ENCODE results near the gene OTP.

- no peak for TF ChIP-seq POLR2AphosphoS5 (IDR thresholded peaks at IDR 0.05; ENCODE audit: low read depth, low read length)
- TF ChIP-seq REST (IDR thresholded peaks at IDR 0.05; ENCODE audit: insufficient read depth in 1 of 2, low read depth in 2 of 2, low read length in 1 of 2) = no peak
Observed at GRCh38 chr5:77606279-77606678, 32.2 kb downstream of the OTP start.
